GM12801 (cell line): ENCODE measurements around the gene PRDM11.

Experiments
- CTCF ChIP-seq: IDR thresholded peaks from one replicate; pipeline ENCODE4 v1.5.1; 2011; ENCODE audit warnings: control low read depth; ENCODE audit not compliant: insufficient read length; ENCODE audit errors: extremely low read depth

PRDM11 gene

GRCh38 chr11:45267052-45267451, 120.6 kb downstream of the PRDM11 start:
- TF ChIP-seq CTCF = no peak

DNA sequence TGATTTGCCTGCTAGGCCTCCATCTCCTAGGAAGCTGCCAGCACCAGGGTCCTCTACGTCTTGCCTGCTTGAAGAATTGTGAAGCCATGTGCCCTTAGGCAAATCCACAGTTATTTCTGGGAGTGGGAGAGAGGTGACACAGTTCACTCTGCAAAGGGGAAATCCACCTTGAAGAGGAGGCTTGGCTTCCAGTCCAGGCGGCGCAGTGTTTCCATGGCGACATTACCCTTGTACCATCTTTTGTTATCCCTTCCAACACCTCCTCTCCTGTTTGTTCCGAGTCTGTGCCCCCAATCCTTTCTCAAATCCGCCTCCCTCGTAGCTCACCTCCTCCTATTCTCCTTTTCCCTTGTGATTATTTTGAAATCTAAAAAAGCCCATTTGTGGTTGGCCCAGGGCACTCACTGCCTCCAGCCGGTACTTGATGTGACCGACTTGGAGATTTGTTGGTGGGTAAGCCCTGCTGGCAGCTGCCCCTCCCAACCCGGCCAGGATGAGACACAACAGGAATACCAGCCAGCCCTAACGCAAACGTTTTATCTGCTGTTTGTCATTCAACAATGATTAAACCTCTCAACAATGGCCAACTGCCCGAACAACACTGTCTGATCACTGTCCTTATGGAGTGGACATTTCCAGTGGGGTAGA, 121.3 kb downstream of the PRDM11 start:
- TF ChIP-seq CTCF = no peak

DNA sequence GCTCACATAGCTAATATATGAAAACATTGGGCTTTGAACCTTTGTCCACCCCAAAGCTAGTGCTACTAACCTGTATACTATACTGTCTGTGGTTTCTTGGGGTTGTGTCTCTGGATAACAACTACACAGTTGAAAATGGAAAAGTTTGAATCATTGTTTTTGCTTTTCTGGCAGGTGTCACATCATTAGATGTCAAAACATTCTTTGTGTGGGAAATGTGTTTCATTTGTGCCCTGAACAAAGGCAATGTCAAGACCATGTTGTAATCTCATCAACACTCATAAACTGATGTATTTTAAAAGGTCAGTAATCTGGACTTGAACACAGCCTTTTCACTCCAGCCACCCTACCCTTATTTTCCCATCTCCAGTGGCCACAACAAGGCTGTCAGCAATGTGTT, 123.2 kb downstream of the PRDM11 start:
- no peak for TF ChIP-seq CTCF

GRCh38 chr11:45270946-45271716, 124.7 kb downstream of the PRDM11 start:
- TF ChIP-seq CTCF = no peak

GRCh38 chr11:45272701-45273100, 126.3 kb downstream of the PRDM11 start:
- no peak for TF ChIP-seq CTCF

GRCh38 chr11:45273509-45273908, 127.1 kb downstream of the PRDM11 start:
- no peak for TF ChIP-seq CTCF

- TF ChIP-seq CTCF = no peak
Observed at GRCh38 chr11:45274206-45274605, 127.8 kb downstream of the PRDM11 start.
